Right ventricle myocardium superior (tissue), 1 donor: ENCODE results near the gene ARRDC5. TPM values are rescaled to one million over a fixed set of nuclear protein-coding genes. Genes with fewer than 3 reads are reported as not detected.
"Not testable (repeated sequence)": the region's sequence is repeated elsewhere in the genome, so short reads cannot be mapped to it uniquely, and the experiment has no call there.

Experiments
- ATAC-seq: fragments of 200-7000 bp; cut with Tn5 transposase; one replicate; pipeline ENCODE4 v1.9.1; 2020; ENCODE audit warnings: mild to moderate bottlenecking; ENCODE audit not compliant: poor library complexity
- DNase-seq: peaks from one replicate; pipeline ENCODE4 v3.0.0-alpha.2; 2020
- intact Hi-C: fragments of 100-400 bp; cut with DNase I; formaldehyde crosslinking; loops from one replicate; pipeline ENCODE4 v1.11.2; 2022
- microRNA-seq: library from miRNA; unstranded; fragments of <30 nt; microRNA quantifications from one replicate; pipeline ENCODE4 v1.2.0, GENCODE V29; 2020
- total RNA-seq: library from RNA; stranded (reverse); fragmentation: NEBNext Ultra II Directional; extraction: Animal tissue kit (Norgen Biotek cat#: 25700); gene quantifications from one replicate; pipeline ENCODE4 v1.2.1, GENCODE V29; 2021
- donor health status: DM: no; HTN: yes; CAD: no; lungs with severe emphysema.

ARRDC5 gene
- total RNA-seq, 1 donor from 2014 or later = not detected

DNA sequence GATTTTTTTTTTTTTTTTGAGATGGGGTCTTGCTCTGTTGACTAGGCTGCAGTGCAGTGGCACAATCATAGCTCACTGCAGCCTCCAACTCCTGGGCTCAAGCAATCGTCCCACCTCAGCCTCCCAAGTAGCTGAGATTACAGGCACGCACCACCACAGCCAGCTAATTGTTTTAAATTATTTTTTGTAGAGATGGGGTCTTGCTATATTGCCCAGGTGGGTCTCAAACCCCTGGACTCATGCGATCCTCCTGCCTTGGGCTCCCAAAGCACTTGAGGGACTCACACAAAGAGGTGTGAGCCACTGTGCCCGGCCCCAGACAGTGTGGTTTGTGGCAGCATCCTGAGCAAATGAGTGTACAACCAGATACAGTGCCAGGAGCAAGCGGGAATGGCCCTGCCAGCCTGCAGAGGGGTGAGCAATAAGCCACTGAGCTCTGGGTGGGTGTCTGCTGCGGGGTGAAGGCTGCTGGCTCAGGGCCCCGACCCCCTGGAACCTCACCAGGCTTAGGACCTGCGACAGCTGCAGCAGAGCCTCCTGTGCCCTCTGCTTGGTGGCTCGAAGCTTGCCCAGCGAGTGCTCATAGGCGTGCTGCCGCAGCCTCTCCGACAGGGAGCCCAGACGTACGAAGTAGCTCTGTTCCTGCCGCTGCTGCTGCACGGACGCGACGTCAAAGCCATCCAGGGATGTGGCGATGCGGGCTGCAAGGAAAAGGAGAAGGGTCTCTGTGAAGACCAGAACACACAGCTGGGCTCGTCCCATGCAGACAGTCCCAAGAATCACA lies 55.3 kb downstream of the ARRDC5 start:
- ATAC-seq (no peak), DNase-seq (no peak)
- intact Hi-C loops = no loop called here

DNA sequence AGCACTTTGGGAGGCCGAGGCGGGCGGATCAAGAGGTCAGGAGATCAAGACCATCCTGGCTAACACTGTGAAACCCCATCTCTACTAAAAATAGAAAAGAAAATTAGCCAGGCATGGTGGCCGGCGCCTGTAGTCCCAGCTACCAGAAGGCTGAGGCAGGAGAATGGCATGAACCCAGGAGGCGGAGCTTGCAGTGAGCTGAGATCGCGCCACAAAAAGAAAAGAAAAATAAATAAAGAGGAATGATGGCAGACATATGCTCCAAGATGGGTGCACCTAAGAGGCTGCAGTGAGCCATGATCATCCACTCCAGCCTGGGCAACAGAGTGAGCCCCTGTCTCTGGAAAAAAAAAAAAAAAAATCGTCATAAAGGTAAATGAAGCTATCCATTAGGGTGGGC lies 56.7 kb downstream of the ARRDC5 start:
- DNase-seq (peak; percentile 50), ATAC-seq (peak; percentile 27)
- intact Hi-C loops = not testable (repeated sequence)

DNA sequence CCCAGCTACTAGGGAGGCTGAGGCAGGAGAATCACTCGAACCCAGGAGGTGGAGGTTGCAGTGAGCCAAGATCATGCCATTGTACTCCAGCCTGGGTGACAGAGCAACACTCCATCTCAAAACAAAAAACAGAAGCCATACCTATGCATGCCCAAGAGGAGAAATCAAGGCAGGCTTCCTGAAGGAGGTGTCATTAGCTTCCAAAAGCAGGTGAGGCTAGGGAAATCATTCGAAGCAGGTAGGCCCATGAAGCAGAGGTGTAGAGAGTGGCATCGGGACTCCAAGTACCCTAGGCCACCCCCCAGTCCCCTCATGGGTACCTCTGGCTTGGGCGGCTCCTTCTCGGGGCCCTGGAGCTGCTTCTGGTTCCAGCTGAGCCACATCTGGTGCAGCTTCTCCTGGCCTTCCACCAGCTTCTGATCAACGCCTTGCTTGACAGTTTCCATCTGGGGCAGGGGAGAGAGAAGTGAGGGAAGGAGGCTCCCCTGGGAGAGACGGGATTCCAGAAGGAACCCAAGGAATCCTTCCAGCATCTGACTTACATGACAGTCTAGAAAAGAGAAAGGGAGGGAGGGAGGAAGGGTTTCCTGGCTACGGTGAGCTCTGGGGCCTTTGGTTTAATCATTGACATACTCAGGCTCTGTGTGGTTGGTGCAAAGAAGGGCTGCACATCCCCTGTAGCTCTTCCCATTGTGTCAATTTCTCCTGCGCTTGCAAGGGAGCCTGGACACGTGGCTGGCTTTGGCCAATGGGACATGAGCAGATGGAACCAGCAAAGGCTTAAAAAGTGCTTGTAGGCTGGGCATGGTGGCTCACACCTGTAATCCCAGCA lies 58.1 kb downstream of the ARRDC5 start:
- intact Hi-C loops = no loop called here
- peak; percentile 75 for ATAC-seq
- peak; percentile 75 for DNase-seq

DNA sequence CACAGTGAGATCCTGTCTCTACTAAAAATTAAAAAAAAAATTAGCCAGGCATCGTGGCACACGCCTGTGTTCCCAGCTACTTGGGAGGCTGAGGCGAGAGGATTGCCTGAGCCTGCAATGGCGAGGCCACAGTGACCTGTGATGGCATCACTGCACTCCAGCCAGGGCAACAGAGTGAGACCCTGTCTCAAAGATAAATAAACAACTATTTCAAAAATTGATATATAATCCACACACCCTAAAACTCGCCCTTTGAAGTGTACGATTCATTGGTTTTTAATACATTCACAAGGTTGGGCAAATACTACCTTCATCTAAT lies 59.1 kb downstream of the ARRDC5 start:
- intact Hi-C loops = no loop called here
- DNase-seq = no peak
- ATAC-seq = no peak

Small RNA genes within 50 kb of the gene (microRNA-seq; reads per million reads assigned to microRNA genes)
- gene MIR4747 = not detected

Other genes starting within 250 kb of the ARRDC5 start
- gene MYDGF, start 232.6 kb downstream of the ARRDC5 start, total RNA-seq = 23.2 TPM
- 54.0 TPM for gene DPP9, start 179.1 kb downstream of the ARRDC5 start, total RNA-seq
- gene FEM1A, start 111.2 kb downstream of the ARRDC5 start, total RNA-seq = 47.6 TPM
- 7.4 TPM for gene TICAM1, start 71.2 kb downstream of the ARRDC5 start, total RNA-seq
- gene PLIN3, start 35.2 kb downstream of the ARRDC5 start, total RNA-seq = 27.9 TPM
- gene UHRF1, start 6.6 kb upstream of the ARRDC5 start, total RNA-seq = 1.3 TPM
- gene KDM4B, start 66.2 kb upstream of the ARRDC5 start, total RNA-seq = 34.6 TPM